GM19023 (cell line): ENCODE data around the gene AHNAK.
A peak's percentile ranks its signal among the peaks of the same experiment; 100 is the strongest.
"Not testable (repeated sequence)": the region's sequence is repeated elsewhere in the genome, so short reads cannot be mapped to it uniquely, and the experiment has no call there.

Source experiments
- ATAC-seq: cut with Tn5 transposase; IDR thresholded peaks from one replicate; pipeline ENCODE4 v1.9.1; 2021; ENCODE audit warnings: mild to moderate bottlenecking, moderate library complexity; ENCODE audit not compliant: unreplicated experiment

AHNAK gene, protein sequence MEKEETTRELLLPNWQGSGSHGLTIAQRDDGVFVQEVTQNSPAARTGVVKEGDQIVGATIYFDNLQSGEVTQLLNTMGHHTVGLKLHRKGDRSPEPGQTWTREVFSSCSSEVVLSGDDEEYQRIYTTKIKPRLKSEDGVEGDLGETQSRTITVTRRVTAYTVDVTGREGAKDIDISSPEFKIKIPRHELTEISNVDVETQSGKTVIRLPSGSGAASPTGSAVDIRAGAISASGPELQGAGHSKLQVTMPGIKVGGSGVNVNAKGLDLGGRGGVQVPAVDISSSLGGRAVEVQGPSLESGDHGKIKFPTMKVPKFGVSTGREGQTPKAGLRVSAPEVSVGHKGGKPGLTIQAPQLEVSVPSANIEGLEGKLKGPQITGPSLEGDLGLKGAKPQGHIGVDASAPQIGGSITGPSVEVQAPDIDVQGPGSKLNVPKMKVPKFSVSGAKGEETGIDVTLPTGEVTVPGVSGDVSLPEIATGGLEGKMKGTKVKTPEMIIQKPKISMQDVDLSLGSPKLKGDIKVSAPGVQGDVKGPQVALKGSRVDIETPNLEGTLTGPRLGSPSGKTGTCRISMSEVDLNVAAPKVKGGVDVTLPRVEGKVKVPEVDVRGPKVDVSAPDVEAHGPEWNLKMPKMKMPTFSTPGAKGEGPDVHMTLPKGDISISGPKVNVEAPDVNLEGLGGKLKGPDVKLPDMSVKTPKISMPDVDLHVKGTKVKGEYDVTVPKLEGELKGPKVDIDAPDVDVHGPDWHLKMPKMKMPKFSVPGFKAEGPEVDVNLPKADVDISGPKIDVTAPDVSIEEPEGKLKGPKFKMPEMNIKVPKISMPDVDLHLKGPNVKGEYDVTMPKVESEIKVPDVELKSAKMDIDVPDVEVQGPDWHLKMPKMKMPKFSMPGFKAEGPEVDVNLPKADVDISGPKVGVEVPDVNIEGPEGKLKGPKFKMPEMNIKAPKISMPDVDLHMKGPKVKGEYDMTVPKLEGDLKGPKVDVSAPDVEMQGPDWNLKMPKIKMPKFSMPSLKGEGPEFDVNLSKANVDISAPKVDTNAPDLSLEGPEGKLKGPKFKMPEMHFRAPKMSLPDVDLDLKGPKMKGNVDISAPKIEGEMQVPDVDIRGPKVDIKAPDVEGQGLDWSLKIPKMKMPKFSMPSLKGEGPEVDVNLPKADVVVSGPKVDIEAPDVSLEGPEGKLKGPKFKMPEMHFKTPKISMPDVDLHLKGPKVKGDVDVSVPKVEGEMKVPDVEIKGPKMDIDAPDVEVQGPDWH (N-terminal part only)

DNA sequence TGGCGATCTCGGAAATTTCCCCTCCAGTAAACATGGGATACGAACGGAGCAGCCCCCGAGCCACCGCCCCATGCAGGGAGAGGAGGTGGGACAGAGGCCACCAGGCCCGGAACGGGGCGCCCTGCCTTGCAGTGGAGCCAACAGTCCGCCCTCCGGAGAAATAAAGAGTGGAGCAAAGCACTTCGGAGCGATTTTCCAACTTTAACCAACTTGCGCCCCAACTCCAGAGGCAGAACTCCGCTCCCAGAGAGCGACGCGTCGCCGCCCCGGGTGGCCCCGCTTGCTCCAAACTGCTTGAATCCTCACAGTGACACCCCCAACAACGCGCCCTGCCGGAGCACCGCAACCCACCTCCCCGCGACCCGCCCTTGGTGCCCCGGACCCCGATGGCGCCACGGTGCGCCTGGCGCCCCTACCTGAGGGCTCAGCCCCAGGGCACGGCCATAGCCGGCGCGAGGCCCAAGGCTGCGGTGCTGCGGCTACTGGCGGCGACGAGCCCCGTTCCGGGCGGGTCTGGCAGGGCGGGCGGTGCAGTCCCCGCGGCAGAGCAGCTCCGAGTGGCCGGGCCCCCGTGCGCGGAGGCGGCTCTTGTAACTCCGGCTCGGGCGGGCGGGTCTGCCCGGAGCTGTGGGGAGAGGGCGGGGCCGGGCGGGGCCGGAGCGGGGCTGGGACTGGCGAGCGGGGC, at the start of gene AHNAK:
AHNAK (minus strand) TSS at position 563 of the 685 bp plus-strand sequence. CDS start 10,708 bp downstream, outside the sequence.
- no peak for ATAC-seq

DNA sequence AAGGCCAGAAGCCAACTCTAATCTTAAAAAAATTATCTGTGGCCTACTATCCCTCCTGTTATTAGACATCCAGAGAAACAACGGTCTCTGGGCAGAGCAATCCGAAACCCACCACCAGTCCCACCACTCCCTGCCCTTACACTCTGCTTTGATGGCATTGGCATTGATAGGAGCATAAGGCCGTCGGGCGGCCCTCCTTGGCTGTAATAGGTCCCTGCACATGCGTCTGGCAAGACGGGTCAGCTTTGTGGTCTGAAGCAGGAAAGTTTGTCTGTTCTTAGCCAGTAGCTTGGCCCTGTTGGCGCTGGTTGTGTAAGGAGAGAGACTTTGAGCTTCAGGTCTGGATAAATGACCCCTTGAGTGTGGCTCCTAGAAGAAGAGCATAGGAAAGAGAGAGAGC, 48.5 kb upstream of the AHNAK start:
- ATAC-seq: no peak

DNA sequence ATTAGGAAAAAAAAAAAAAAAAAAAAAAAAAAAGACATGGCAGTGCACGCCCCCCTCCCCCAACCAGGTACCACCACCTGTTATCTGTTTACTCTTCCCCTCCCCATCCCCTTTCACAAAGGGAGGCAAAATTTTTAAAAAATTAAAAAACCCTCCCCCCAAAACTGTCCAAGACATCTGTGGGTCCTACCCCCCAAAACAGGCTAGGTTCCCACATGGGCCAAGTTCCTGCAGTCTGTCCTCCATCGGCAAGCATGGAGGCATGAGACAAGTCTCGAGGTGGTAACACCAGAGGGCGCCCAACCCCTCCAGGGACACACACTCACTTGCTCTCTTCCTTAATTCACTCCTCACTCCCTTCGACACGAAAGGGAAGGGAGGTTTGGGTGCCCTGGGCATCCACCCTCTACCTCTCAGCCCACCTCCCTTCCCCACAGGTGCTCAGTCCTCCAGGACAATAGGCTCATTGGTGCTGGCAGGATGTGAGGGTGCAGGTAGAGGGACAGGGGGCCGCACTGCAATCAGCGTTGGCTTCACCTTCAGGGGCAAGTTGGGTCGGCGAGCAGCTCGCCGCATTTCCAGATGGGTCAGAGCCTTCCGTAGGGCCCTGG, 46.9 kb upstream of the AHNAK start:
- ATAC-seq: no peak

DNA sequence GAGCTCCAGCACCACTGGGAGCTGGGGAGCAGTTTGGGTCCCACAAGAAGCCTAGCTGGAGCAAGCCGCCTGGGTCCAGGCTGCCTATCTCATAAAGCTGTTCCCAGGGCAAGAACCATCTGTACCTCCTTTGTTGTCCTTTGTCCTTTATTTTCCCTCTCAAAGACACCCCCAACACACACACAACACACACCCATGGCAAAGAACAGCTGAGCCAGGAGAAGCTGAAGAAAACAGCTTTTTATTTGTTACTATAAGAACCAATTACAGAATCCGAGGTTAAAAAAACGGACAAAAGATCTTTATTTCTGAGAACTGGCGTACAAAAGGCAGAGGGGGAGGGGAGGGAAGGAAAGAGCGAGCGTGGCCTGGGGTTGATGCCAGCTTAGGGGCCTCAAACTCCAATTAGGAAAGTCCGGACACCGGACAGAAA, 46.4 kb upstream of the AHNAK start:
- no peak for ATAC-seq

DNA sequence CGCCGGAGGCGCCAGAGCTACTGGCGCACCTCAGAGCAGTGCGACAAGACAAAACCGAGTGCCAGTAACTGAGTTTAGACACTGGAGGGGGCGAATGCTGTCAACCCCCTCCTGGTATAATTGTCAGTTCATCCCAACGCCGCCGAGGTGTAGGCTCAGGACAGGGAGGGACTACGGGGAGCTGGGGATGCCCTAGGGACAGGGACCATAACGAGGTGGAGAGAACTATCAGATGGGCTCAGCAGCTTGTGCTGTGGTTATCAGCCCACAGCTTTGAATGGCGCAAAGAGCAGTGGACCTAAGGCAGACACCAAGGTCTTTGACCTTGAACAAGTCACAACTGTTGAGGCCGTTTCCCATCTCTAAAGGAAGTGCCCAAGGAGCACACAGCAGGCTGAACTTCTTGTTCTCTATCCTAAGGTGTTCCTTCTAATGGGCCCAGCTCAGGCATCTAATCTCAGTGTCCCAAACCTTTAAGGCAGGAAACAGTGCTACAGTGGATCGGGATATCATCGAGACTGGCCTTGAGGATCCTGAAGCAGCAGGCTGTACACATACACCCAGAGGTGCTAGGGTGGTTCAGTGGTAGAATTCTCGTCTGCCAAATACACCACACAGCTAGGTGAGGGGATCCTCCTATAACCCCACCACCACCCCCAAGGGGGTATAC, 45.7 kb upstream of the AHNAK start:
- no peak for ATAC-seq

DNA sequence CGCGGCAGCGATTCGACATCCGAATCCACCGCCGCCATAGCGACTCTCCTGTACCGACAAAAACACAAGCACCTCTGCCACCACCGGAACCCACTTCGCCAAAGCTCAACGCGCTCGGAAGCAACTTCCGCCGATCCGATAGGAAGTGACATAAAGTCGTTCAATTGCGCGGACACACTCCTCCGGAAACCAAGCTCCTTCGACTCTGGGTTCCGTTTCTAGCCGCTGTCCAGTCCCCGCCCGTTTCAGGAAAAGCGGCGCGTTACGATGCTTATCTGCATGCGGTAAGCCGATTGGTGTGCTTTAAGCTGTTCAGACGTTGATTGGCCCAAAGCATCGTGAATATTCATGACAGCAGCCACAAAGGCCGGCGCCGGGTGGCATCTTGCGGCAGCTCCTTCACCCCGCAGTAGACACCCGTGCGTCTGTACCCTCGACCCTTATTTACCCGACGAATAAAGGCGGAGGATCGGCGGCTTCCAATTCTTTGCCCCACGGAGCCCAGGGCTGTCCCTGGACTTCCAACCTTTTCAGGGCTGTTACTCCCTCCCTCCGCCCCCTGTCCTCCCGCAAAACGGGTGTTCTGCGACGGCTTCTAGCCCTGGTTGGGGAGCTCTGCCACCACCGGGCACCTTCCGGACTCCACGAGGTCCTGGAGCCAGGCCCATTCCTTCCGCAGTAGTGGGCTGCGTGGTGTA, 45.0 kb upstream of the AHNAK start, which contains the start of gene TUT1:
TUT1 (minus strand) TSS at position 76 of the 698 bp plus-strand sequence; CDS start at position 38, 38 bp downstream.
- ATAC-seq: peak; percentile 95

DNA sequence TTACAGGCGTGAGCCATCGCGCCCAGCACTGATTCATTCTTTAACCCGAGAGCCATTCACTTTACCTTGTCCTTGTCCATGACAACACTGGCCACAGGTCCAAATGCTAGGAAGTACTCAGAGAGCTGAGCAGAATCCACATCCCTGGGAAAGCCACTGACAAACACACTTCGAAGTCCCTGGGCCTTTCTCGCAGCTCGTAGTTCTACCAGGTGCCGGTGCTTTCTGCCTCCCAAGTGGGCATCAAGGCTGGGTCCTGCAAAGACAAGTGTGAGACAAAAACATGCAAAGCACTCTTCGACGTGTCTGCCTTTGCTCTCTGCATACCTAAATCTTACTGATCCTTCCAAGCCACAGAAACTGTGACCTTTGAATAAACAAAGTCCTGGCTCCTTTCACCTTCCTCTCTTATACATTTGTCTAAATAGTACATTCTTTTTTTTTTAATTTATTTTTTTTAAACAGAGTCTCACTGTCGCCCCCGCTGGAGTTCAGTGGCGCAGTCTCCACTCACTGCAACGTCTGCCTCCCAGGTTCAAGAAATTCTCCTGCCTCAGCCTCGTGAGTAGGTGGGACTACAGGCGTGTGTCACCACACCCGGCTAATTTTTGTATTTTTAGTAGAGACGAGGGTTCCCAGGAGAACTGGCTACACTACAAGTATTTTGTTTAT, 42.5 kb upstream of the AHNAK start:
- no peak for ATAC-seq

DNA sequence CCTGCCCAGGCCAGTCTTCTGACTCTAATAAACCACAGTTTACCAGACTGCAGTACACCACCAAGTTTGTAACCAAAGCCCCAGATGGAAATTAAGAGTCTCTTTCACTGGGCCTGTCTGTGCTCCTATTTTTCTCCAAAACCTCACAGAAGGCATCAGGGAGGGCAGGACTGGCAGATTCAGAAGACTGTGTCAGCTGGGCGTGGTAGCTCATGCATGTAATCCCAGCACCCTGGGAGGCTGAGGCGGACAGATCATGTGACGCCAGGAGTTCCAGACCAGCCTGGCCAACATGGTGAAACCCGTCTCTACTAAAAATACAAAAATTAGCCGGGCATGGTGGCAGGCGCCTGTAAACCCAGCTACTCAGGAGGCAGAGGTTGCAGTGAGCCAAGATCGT, 38.8 kb upstream of the AHNAK start:
- ATAC-seq: not testable (repeated sequence)

DNA sequence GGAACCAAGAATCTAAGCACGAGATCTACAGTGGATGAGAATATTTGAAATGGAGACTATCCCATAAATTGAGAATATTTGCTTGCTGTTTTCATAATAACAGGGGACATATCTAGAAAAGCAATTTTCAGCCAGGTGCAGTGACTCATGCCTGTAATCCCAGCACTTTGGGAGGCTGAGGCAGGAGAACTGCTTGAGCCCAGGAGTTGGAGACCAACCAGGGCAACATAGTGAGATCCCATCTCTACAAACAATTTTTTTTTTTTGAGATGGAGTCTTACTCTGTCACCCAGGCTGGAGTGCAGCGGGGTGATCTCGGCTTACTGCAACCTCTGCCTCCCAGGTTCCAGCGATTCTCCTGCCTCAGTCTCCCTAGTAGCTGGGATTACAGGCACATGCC, 35.1 kb upstream of the AHNAK start:
- ATAC-seq: not testable (repeated sequence)

DNA sequence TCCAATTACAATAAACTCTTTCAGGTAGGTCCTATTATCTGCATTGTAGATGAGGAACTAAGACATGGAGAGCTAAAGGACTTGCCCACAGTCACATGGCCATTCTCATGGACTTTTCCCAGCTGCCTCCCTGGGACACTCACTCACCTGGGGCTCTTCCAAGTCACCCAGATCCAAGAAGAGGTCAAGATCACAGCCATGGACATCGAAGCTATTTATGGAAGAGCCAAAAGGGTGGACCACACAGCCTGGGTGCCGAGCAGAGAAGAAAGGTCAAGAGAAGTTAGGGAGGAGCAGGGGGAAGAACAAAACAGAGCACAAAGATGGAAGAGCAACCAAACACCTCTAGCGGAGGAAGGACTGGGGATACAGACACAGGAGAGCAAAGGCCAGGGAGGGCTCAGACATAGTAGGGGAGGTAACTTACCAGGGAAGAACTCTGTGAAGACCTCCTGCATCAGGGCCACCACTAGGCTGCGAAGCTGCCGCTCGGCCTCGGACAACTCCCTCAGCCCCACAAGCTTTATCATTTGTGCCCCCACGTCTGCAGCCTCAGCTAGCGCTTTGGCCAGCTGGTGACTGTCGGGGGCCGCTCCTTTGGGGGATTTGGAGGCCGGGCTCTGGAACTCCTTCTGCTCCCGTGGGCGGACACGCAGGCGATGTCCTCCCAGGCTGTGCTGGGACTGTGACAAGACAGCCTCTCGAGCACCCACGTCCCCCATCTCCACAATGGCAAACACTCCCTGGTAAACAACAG, 34.5 kb upstream of the AHNAK start:
- ATAC-seq: no peak

DNA sequence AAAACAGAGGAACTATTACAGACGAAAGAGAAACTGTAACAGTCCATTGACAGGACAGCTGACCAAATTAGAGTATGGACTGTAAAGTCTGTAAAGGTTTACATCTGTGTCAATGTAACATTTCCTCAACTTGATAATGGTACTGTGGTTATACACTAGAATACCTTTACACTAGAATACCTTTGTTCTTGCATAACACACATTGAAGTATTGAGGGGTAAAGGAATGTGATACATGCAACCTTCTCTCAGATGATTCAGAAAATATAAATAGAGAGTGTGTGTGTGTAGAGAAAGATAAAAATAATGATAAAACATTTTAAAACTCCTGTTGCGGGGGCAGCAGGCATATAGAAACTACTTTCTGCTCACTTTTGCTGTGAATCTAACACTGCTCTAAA, 32.6 kb upstream of the AHNAK start:
- no peak for ATAC-seq

DNA sequence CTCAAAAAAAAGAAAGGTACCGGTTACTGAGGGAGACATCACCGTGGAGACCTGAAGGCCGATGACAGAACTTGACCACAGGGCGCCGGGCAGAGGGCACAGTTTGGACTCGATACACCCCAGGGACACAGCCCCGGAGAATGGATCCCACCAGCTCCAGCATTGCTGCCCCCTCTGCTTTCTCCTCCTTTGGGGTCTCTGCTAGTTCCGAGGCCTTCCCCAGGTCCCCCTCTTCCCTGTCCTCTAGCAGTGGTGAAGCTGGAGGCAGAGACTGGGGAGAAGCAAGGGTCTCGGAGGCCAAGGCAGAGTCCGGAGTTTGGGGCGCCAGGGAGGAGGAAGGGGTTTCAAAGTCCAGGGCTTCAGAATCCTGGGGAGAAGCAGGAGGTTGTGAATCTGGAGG, 31.9 kb upstream of the AHNAK start:
- no peak for ATAC-seq

DNA sequence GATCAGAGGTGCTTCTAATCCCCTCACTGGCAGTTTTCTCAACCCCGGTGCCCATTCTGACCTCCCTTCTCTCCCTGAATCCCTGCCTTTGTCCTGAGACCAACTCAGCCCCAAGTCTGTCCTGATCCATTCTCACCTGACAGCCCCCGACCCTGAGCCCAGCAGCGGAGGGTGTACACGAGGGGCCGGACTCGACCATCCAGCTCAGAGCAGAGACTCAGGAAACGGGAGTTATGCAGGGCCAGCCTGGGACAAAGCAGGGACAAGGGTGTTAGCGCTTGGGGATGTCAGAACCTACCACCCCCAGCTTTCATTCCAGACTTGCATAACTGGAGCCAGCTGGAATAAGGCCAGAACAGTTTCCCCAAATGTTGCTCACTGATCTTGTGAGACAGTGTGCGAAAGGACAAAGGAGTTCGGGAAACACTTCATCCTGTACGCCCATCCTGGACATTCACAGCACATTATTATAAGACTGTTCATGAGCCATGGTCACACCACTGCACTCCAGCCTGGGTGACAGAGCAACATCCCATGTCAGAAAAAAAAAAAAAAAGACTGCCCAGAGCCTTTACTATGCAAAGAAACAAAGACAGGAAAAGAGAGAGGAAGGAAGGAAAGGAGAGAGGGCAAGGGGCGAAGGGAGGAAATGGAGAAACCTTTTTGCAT, 30.6 kb upstream of the AHNAK start:
- no peak for ATAC-seq

DNA sequence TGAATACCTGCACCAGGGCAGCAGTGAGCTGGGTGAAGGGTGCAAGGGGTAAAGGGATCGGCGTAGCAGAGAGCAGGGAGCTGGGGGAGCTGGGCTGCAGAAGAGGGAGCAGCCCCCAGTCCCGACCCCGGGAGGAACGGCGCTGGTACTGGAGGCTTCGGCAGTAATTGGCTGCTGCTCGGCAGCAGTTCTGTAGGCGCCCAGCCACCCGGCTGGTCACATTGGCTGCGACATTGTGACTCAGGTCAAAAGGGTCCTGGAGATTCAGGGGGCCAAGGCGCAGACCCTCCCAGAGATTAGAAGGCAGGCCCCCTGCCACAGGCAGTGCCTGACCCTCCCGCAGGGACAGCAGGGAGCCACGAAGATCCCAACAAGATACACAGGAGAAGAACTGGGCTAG, 29.2 kb upstream of the AHNAK start:
- no peak for ATAC-seq

DNA sequence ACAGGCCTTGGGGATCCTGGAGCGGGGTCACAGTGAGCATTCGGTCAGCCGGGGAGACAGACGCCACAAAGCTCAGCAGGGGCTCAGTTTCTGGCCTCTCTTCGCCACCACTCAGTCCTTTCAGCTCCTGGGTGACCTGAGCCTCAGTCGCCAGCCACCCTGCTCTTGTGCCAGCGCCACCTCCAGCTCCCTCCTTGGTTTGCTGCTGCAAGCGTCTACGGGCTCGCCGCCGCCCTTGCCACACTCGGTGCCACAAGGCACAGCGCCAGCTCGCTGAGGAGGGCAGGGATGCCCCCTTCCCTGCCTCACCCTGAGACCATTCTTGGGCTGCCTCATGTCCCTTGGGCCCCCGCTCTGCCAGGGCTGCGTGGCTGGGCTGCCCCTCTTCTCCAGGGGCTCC, 28.6 kb upstream of the AHNAK start:
- no peak for ATAC-seq

DNA sequence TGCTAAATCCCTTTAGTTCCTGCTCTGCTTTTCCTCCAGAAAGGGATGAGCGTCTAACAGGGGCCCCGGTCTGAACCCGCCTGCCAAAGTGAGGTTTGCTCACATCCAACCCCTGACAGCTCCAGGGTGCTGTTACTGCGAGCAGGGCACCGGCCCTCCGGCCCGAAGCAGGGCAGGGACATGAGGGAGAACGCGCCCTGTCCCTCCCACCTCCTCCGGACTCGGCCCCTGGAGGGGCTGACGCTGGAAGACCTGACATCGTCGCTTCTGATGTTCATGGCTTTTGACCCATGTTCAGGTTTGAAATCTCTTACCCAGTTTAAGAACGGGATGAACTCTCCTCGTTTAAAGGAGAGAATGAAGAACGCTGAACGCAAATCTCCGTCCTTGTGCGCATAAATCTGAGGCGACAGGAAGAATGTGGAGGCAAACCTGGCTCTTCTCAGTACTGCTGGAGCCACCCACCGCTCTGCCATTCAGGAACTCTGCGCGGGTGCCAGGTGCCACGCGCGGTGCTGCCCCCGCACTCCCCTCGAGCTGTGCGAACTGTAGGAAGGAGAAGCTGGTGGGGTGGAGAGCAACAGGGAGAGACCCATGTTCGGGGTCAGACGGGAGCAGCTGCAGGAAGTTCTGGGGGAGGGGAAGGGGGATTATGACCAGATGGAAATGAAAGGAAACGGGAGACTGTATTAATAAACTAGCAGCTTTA, 27.9 kb upstream of the AHNAK start:
- peak; percentile 8 for ATAC-seq
